GM19395 (cell line): Measurements from ENCODE around the gene CASK.
"Not testable (repeated sequence)": the region's sequence is repeated elsewhere in the genome, so short reads cannot be mapped to it uniquely, and the experiment has no call there.

ENCODE experiments used
- ATAC-seq: cut with Tn5 transposase; IDR thresholded peaks from one replicate; pipeline ENCODE4 v1.9.1; 2021; ENCODE audit warnings: mild to moderate bottlenecking, moderate library complexity; ENCODE audit not compliant: unreplicated experiment

The CASK gene

GRCh38 chrX:41750716-41751115, 172.6 kb downstream of the CASK start:
- no peak for ATAC-seq

- no peak for ATAC-seq
Measured at GRCh38 chrX:41739871-41740270, 183.5 kb downstream of the CASK start.

GRCh38 chrX:41737065-41737464, 186.3 kb downstream of the CASK start:
- no peak for ATAC-seq

GRCh38 chrX:41734530-41734929, 188.8 kb downstream of the CASK start:
- no peak for ATAC-seq

- ATAC-seq = peak; percentile 95
Measured at GRCh38 chrX:41733939-41734338, 189.4 kb downstream of the CASK start.

- no peak for ATAC-seq
Measured at GRCh38 chrX:41732260-41732659, 191.1 kb downstream of the CASK start.

- ATAC-seq = no peak
Measured at GRCh38 chrX:41730081-41730480, 193.3 kb downstream of the CASK start.

- ATAC-seq = no peak
Measured at GRCh38 chrX:41728125-41728524, 195.2 kb downstream of the CASK start.

- ATAC-seq = no peak
Measured at GRCh38 chrX:41723826-41724225, 199.5 kb downstream of the CASK start, which contains the start of gene GPR82. TSS of gene GPR82 (plus strand) at chrX:41724181. CDS start at chrX:41727027, 2,846 bp downstream.

- no peak for ATAC-seq
Measured at GRCh38 chrX:41722816-41723618, 200.3 kb downstream of the CASK start.

- ATAC-seq = no peak
Measured at GRCh38 chrX:41722214-41722613, 201.1 kb downstream of the CASK start.

- peak; percentile 49 for ATAC-seq
Measured at GRCh38 chrX:41721590-41721989, 201.8 kb downstream of the CASK start.

- peak; percentile 78 for ATAC-seq
Measured at GRCh38 chrX:41720125-41720779, 203.1 kb downstream of the CASK start.

GRCh38 chrX:41719610-41720009, 203.7 kb downstream of the CASK start:
- not testable (repeated sequence) for ATAC-seq

GRCh38 chrX:41718481-41719235, 204.7 kb downstream of the CASK start:
- no peak for ATAC-seq

- ATAC-seq = no peak
Measured at GRCh38 chrX:41716767-41717473, 206.4 kb downstream of the CASK start.

- ATAC-seq = no peak
Measured at GRCh38 chrX:41716222-41716621, 207.1 kb downstream of the CASK start.

GRCh38 chrX:41711021-41711667, 212.2 kb downstream of the CASK start:
- no peak for ATAC-seq

GRCh38 chrX:41708486-41708885, 214.9 kb downstream of the CASK start:
- ATAC-seq = no peak

- no peak for ATAC-seq
Measured at GRCh38 chrX:41707218-41707617, 216.1 kb downstream of the CASK start.
